Activated T-cell treated with anti-CD3 and anti-CD28 coated beads, Interleukin-2, amount 50 U/mL, for 1 hour (primary cell): ENCODE measurements around the gene FAHD2B.
"Not testable (repeated sequence)": the region's sequence is repeated elsewhere in the genome, so short reads cannot be mapped to it uniquely, and the experiment has no call there.

Experiments
- DNase-seq: peaks from one replicate; pipeline ENCODE4 v3.0.0-alpha.2; 2020

Gene FAHD2B, protein sequence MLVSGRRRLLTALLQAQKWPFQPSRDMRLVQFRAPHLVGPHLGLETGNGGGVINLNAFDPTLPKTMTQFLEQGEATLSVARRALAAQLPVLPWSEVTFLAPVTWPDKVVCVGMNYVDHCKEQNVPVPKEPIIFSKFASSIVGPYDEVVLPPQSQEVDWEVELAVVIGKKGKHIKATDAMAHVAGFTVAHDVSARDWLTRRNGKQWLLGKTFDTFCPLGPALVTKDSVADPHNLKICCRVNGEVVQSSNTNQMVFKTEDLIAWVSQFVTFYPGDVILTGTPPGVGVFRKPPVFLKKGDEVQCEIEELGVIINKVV

DNA sequence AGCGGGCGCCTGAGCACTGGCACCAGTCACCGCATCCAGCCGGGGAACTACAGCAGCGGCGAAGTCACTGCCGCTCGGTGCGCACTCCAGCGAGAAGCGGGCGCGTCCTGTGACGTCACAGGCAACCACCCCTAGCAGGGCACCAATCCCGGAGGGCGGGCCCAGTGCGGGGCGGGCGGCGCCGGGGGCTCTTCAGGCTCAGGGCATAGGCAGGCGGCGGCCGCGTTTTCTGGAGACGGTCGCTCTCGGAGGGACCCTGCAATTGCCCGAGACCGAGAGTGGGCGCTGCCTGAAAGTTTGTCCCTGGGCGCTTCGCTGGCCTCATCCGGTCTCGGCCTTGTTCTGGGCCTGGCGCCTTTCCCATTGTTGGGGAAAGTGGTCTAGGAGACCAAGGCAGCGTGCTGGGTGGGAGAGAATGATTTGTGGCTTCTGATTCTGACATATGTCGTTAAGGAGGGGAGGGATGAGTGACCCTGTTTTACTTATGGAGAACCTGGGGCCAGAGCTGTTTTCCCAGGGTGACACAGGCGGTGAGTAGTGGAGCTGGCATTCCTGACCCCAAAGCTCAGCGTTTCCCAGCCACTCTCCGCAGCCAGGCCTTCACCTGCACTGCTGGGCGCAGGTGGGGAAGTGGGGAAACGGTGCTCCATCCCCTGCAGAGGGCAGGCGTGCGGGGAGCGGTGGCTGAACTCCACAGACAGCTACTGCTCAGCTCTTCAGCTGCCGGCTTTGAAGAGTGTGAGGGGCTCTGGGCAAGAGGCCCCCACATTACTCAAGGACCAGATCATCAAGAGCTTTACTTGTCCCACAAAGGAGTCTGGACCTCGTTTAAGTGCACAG lies at the start of gene FAHD2B:
Gene FAHD2B, minus strand, starts transcription at position 111 of the 840 bp plus-strand sequence. CDS start 3,176 bp downstream, outside the sequence.
- DNase-seq: peak; percentile 83

DNA sequence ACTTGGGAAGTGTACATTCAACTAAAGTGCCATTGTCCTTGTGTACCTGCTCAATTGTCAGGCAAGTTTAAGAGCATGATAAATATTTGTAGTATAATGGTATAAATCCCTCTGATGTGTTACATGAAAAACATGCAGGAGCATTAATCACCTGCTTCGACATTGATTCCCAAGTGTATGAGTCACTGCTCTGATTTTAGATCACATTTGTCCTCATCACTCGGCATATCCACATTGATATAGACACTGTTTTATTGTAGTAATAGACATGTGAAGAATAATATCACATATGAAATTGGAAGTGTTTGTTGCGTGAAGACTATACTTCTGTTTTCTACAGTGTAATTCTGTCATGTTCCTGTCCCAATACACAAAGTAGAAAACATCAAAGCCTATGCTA lies 49.3 kb upstream of the FAHD2B start:
- DNase-seq: not testable (repeated sequence)

DNA sequence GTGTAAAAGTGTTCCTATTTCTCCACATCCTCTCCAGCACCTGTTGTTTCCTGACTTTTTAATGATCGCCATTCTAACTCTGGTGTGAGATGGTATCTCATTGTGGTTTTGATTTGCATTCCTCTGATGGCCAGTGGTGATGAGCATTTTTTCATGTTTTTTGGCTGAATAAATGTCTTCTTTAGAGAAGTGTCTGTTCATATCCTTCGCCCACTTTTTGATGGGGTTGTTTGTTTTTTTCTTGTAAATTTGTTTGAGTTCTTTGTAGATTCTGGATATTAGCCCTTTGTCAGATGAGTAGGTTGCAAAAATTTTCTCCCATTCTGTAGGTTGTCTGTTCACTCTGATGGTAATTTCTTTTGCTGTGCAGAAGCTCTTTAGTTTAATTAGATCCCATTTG lies 34.4 kb upstream of the FAHD2B start:
- DNase-seq: not testable (repeated sequence)

DNA sequence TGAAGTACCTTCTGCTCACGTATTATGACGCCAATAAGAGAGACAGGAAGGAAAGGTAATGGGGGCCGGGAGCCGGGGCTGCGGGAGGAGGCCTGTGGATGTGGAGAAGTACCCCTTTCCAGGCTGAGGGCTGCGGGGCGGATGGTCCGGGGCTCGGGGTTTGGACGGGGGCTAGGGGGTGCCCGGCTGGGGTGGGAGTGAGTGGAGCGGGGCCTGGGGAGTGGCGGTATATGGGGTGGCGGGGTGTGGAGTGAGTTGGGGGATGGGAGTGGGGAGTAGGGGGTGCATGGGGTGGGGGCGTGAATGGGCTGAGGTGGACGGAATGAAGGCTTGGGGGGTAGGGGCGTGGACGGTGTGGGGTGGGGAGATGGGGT lies 19.2 kb upstream of the FAHD2B start:
- peak; percentile 29 for DNase-seq

DNA sequence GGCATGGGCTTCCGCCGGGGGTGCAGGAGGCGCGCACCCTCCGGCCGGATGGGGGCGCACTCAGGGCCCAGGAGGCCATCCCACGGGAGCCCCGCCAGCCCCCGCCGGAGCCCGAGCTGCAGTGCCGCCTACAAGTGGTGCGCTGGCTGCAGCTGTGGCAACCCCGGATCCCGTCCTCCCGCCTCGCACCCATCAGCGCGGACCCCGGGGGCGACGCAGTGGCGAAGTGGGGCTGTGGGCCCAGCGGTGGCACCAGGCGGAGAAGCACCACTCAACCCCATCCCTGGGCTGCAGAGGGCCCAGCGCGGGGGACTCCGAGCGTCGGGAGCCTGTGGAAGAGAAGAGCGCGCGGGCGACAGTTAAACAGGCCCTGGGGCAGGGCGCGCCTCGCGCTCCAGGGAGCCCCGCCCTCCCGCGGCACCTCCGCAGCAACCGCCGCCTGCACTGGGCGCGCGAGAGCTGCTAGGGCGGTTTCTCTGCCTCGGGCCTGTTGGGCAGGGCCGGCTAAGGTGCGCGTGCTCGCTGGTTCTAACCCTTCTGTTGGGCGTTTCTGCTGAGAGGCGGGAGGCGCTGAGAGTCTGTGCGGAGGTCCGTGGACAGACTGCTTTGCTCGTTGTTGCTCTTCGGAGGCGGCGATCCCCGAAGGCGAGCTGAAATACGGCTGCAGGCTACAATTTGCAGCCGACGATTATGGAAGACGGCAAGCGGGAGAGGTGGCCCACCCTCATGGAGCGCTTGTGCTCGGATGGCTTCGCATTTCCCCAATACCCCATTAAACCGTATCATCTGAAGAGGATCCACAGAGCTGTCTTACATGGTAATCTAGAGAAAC lies 18.6 kb upstream of the FAHD2B start, which contains the start of gene ANKRD36:
Gene ANKRD36, plus strand, starts transcription at position 104 of the 832 bp plus-strand sequence. Its CDS starts 587 bp downstream, at position 691.
- peak; percentile 87 for DNase-seq

DNA sequence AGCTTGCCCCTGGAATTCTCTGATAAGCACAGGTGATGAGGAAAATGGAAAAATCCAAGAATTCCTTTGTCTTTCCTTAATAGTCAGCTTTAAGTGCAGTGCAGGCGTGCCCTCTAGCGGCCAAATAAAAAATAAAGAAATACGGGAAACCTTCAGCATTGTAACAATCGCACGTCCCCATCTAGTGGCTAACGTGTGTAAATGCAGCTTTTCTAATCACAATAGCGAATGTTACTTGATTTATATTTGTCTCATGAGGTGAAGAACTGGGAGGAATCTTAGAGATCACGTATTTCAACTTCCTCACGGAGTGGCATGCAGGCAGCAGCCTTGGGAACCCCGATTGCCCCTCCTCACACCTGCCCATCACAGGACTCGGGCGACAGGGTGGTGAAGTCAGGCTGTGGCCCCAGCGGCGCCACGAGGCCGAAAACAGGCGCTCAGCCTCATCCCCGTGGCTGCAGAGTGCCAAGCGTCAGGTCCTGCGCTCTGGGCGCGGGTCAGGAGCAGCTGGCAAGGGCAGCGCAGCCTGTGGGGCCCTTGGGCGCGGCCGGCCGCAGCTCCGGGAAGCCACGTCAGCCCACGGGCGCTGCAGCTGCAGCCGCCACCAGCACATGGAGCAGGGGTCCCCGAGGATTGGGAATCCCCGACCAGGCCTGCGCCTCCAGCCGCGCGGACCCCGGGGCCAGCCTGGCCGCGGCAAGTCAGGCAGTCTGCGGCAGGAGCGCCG lies 17.8 kb upstream of the FAHD2B start:
- peak; percentile 65 for DNase-seq

DNA sequence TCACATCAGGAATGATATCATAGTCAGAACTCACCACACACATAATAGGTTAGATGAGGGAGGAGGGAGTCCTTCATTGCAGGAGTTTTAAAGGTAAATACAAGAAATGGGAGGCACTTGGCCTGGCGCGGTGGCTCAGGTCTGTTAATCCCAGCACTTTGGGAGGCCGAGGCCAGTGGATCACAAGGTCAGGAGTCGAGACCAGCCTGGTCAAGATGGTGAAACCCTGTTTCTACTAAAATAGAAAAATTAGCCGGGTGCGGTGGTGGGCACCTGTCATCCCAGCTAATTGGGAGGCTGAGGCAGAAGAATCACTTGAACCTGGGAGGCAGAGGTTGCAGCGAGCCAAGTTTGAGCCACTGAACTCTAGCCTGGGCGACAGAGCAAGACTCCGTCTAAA lies 16.6 kb upstream of the FAHD2B start:
- not testable (repeated sequence) for DNase-seq

DNA sequence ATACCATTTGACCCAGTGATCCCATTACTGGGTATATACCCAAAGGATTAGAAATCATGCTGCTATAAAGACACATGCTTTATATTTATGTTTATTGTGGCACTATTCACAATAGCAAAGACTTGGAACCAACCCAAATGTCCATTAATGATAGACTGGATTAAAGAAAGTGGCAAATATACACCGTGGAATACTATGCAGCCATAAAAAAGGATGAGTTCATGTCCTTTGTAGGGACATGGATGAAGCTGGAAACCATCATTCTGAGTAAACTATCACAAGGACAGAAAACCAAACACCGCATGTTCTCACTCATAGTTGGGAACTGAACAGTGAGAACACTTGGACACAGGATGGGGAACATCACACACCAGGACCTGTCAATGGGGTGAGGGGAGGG lies 12.2 kb upstream of the FAHD2B start:
- not testable (repeated sequence) for DNase-seq

DNA sequence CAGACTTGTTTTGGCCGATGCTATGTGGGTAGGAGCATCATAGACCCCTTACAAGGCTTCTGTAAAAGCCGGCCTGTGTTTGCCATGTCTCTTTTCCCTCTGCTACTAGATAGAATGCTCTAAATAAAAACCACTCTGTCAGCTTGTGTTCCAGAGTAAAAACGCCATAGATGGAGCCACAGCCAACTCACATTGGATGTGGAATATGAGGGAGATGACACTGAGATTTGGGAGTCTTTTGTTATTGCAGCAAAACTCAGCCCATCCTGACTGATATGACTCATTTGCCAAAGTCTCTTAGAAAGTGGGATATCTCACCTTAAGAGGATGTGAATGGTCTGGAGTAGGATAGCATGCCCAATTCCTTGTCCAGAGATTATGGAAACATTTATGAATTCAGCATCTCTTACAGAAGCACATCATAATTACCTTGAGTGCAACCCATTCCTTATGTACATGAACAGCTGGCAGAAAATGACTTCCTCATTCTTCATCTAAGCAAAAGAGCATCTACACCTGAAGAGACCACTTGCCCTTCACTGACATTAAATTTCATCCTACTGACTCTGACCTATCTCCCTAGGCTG lies 4.2 kb upstream of the FAHD2B start:
- DNase-seq: not testable (repeated sequence)

DNA sequence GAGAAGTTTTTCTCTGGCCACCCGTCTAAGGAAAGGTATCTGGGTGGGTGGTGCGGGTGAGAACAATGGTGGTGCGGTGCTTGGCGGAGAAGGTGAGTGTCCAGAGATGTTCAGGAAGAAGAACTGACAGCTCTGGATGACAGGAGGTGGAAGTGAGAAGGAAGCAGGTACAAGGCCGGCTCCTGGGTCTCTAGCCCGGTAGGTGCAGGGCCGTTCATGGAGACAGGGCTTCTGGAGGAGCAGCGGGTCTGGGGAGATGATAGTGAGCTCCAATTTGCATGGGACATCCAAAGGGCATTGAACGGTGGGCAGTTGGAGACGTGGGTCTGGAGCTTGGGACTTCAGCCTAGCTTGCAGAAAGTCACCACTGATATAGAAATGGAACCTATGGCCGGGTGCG lies 979 bp upstream of the FAHD2B start:
- no peak for DNase-seq

DNA sequence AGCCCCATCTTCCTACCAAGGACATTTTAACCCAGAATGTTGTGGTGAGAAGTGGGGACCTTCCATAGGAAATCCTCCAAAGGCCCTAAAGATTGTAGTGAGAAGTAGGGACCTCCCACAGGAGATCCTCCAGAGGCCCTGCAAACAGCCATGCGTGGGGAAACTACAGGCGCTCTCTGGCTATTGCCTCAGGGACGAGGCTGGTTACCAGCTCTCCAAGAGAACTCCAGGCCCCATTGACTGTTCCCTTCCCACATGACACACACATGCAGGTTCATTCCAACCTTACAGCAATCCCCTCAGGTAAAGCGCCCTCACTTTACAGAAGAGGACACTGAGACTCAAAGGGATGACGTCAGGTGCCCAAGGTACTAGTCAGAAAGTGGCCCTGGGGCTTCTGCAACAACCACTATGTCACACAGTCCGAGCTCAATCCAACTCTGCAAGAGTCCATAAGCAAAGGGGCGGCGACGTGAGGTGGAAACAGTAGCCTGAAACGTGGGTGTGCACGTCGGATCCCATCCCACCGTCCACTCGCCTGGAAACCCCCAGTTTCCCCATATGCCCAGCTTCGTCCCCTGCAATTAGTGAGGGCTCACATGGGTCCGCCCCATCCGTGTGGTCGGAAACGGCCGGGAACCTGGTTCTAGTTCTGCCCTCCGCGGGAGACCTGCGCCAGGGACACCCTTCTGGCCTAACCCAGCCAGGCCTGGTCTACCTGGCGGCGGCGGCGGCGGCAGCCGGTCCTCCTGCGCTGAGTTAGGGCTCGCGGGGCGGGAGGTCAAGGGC lies 505 bp downstream of the FAHD2B start:
- not testable (repeated sequence) for DNase-seq

DNA sequence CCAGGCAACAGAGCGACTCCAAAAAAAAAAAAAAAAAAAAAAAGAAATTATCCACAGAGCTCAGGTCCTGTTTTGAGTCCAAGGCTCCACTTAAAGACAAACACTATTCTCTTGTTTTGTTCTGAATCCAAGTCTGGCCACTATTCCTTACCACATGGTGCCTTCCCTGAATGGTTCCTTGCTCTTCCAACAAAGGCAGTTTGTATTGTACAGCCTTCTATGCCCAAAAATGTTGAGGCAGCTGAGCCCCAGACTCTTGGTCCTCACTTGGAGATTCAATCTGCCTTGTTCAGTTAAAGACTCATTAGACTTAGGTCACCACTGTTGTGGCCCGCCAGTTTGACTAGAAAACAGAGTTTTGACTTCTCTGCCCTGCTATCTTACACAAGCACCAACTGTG lies 1.7 kb downstream of the FAHD2B start:
- DNase-seq: not testable (repeated sequence)

DNA sequence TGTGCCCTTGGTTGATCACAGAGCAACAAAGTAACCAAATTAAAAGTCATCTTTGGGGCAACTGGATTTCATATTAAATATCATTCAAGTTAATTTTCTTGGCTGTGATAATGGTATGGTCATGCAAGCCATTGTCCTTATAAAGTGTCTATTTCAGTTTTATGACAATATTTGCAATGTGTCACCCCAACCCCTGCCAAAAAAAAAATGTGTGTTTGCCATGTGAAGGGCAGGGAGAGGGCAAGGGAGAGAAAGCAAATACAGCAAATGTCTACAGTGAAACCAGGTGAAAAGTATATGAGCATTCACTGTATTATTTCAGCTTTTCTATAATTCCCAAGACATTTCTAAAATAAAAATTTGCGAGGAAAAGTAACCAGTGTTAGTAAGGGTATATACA lies 6.0 kb downstream of the FAHD2B start:
- not testable (repeated sequence) for DNase-seq

DNA sequence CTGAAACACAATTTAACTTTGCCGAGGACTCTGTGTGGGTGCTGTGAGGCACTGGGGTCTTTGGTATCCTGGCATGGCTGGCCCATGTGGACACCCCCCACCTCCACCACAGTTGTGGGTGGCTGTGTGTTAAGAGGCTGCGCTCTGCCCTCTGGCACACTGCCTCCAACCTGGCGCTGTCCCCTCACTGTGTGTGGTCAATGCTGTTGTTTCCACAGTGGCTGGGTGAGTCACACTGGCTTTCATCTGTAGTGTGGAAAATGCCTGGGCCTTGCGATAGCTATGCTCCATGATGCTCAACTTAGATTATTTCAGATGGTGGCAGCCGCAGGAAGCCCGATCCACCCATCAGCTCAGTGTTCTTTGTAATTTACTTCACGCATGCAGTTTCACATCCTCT lies 9.6 kb downstream of the FAHD2B start:
- DNase-seq: not testable (repeated sequence)

DNA sequence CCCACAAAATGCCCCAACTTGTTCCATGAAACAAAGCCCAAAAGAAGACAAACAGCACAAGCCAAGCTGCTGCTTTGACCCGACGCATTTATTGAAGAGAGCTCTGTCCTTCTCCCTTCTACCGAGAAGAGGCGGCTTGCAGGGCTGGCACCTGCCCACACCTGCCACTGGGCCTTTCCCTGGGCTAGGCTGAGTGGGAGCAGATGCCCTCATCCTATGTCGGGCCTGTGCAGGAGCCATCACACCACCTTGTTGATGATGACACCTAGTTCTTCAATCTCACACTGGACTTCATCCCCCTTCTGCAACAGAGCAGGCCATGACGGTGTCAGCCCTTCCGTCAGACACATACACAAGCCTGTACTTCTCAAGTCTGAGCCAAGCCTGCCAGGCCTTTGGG lies 11.2 kb downstream of the FAHD2B start:
- DNase-seq: not testable (repeated sequence)

DNA sequence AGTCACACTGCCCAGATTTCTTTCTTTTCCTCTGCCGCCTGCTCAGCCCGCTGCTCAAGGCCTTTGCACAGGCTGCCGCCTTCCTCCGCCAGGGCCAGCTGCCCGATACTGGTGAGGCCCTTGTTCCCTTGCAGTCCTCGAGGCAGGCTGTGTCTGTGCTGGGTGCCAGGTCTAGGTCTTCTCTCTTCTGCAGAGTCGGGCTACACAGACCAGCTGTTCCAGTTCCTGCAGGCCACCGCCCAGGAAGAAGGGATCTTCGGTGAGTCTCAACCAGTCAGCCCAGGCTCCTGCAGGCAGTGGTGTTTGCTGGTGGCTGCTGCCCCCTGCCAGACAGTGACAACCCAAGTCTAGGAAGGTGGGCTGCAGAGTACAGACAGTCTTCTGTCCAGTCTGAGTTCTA lies 12.5 kb downstream of the FAHD2B start:
- DNase-seq: not testable (repeated sequence)

DNA sequence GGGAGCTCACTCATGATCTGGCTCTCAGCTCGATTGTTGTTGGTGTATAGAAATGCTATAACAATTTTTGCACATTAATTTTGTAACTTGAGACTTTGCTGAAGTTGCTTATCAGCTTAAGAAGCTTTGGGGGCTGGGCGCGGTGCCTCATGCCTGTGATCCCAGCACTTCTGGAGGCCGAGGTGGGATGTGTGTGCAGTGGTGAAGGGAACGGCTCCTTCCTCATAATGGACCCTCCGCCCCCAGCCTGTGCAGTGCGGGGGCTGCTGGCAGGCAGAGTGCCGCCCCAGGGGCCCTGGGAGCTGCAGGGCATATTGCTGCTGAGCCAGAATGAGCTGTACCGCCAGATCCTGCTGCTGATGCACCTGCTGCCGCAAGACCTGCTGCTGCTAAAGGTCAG lies 13.8 kb downstream of the FAHD2B start:
- not testable (repeated sequence) for DNase-seq

DNA sequence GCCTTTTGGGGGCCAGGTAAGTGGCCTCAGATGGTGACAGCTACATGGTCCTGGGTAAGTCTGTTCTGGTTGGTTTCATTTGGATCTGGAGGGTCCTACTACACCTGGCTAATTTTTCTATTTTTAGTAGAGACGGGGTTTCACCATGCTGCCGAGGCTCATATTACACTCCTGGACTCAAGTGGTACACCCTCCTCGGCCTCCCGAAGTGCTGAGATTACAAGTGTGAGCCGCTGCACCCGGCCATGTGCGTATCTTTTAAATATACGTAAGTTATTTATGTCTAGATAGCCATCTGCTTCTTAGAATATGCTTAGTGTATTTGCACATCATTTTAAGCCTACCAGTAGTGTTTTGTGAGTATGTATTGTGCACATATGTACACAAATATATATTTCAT lies 17.5 kb downstream of the FAHD2B start:
- not testable (repeated sequence) for DNase-seq

DNA sequence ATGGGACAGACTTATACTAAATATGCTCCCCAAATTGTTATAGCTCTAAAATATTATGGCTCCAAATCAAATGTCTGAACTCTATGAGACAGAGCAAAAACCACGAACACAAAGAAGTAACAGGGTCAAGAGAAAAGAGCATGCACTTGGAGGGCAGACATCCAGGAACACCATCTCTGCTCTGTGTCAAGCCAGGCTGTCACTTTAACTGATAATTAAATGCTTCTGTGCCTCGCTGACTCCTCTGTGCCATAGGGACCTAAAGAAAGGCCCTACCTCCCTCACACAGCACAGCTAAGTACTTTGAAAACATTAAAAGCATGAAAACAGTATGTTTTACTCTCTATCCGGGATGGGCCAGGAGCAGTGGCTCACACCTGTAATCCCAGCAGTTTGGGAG lies 23.8 kb downstream of the FAHD2B start:
- not testable (repeated sequence) for DNase-seq

DNA sequence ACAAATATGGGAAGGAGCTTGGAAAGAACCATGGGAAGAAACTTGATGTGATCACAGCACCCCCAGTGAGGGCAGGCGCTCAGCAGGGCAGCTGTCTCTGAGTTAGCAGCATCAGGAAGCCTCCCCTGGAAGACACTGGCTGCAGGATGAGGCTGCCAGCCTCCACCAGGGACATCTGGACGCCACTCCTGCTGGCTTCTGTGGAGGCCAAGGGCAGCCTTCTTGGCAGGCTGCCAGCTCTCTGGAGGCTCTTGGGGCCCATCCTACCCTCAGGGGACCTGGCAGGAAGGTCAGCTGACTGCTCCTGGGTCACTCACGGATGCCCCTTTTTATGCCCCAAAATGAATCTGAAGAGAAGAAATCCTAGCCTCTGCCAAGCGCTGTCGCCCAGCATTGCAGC lies 26.0 kb downstream of the FAHD2B start:
- DNase-seq: not testable (repeated sequence)

DNA sequence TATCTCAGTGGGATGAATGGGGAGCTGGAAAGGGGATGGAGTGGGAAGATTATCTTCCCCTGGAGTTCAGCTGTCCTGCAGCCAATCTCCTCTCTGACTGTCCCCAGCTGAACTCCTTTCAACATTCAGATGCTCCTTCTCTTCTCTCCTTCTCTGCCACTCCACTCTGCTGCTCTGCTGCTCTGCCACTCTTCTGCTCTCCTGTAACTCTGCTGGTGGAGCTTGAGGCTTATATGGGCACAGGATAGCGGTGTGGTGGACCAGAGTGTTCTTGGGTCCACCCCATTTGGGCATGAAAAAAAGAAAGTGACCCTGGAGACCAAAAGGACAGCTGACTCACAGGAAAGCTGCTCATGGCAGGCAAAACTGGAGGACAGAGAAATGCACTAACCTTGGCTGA lies 26.6 kb downstream of the FAHD2B start:
- no peak for DNase-seq
